ENCODE measurements around the gene OR6K3. TPM values are rescaled to one million over a fixed set of nuclear protein-coding genes. Genes with fewer than 3 reads are reported as not detected.
"Not testable (repeated sequence)": the region's sequence is repeated elsewhere in the genome, so short reads cannot be mapped to it uniquely, and the experiment has no call there.

OR6K3 gene
- total RNA-seq, 1 experiment from 2014 or later = not detected

GRCh38 chr1:158706096-158706495, 14.4 kb downstream of the OR6K3 start:
- no peak for DNase-seq (ENCODE audit: low read depth in 1 of 2, low spot score in 2 of 2)
- H3K4me3 ChIP-seq = no peak overlapping the region
- no peaks in the 10 kb centered on the region for H3K9me3 ChIP-seq (replicated peaks)
- no peaks in the 10 kb centered on the region for H3K36me3 ChIP-seq
- H3K4me1 ChIP-seq (replicated peaks) = no peaks in the 10 kb centered on the region
- H3K27me3 ChIP-seq (replicated peaks) = no peaks in the 10 kb centered on the region
- H3K27ac ChIP-seq = no peak overlapping the region

- Histone ChIP-seq H3K27ac (no peak within 1 kb of the TSS), H3K9me3 (replicated peaks) (no peaks in the 10 kb centered on the region)
- DNase-seq (ENCODE audit: low read depth in 1 of 2, low spot score in 2 of 2) = no peak
Observed at GRCh38 chr1:158700552-158700951, 20.0 kb downstream of the OR6K3 start, which contains the start of gene OR6K2. Gene OR6K2 (minus strand): TSS chr1:158700652. CDS start chr1:158700652, 0 bp downstream.

GRCh38 chr1:158694596-158694995, 25.9 kb downstream of the OR6K3 start:
- Histone ChIP-seq H3K27ac (no peak overlapping the region), H3K9me3 (replicated peaks) (no peaks in the 10 kb centered on the region), H3K36me3 (no peaks in the 10 kb centered on the region), H3K27me3 (replicated peaks) (no peaks in the 10 kb centered on the region), H3K4me3 (no peak overlapping the region), H3K4me1 (replicated peaks) (no peaks in the 10 kb centered on the region)
- DNase-seq (ENCODE audit: low read depth in 1 of 2, low spot score in 2 of 2) = no peak

More at GRCh38 chr1:158700552-158700951, 20.0 kb downstream of the OR6K3 start, which contains the start of gene OR6K2:
- Histone ChIP-seq H3K27me3 (replicated peaks) (no peaks in the 10 kb centered on the region), H3K4me3 (no peak within 1 kb of the TSS), H3K36me3 (no peaks in the 10 kb centered on the region), H3K4me1 (replicated peaks) (no peaks in the 10 kb centered on the region)

DNA sequence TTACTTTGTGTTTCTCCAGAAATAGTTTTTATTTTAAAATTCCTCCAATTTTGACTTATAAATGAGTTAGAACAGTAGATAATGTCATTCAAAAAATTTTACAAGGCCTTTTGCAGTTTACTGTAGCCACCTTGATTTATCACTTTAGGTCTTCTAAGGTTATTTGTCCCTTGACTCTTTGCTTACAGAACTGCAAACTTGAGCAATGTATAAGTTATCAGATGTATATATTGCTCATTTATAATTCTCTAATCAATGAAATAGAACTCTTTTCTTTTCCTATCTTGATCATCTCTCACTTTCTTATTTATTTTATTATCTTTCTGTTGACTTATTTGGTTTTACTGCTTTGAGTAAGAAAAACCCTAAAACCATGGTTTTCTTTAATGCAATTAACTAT, 28.2 kb downstream of the OR6K3 start:
- DNase-seq (ENCODE audit: low read depth in 1 of 2, low spot score in 2 of 2) = no peak
- Histone ChIP-seq H3K27me3 (replicated peaks) (no peaks in the 10 kb centered on the region), H3K4me1 (replicated peaks) (no peaks in the 10 kb centered on the region), H3K36me3 (no peaks in the 10 kb centered on the region), H3K4me3 (no peak overlapping the region), H3K9me3 (replicated peaks) (no peaks in the 10 kb centered on the region), H3K27ac (no peak overlapping the region)

- no peaks in the 10 kb centered on the region for H3K36me3 ChIP-seq
- no peak for DNase-seq (ENCODE audit: low read depth in 1 of 2, low spot score in 2 of 2)
- no peak overlapping the region for H3K4me3 ChIP-seq
- no peaks in the 10 kb centered on the region for H3K4me1 ChIP-seq (replicated peaks)
- H3K27ac ChIP-seq = no peak overlapping the region
- no peaks in the 10 kb centered on the region for H3K27me3 ChIP-seq (replicated peaks)
- H3K9me3 ChIP-seq (replicated peaks) = no peaks in the 10 kb centered on the region
Observed at GRCh38 chr1:158691907-158692306, 28.6 kb downstream of the OR6K3 start.

- H3K27me3 ChIP-seq (replicated peaks); DNase-seq (ENCODE audit: low read depth in 1 of 2, low spot score in 2 of 2); H3K4me3 ChIP-seq; H3K27ac ChIP-seq; H3K9me3 ChIP-seq (replicated peaks); H3K4me1 ChIP-seq (replicated peaks); H3K36me3 ChIP-seq: not testable (repeated sequence)
Observed at GRCh38 chr1:158691149-158691548, 29.4 kb downstream of the OR6K3 start.

- Histone ChIP-seq H3K4me1 (replicated peaks) (no peaks in the 10 kb centered on the region), H3K4me3 (no peak overlapping the region), H3K27me3 (replicated peaks) (no peaks in the 10 kb centered on the region), H3K27ac (no peak overlapping the region), H3K9me3 (replicated peaks) (no peaks in the 10 kb centered on the region), H3K36me3 (no peaks in the 10 kb centered on the region)
- DNase-seq (ENCODE audit: low read depth in 1 of 2, low spot score in 2 of 2) = no peak
Observed at GRCh38 chr1:158689875-158690274, 30.6 kb downstream of the OR6K3 start.

GRCh38 chr1:158689110-158689509, 31.4 kb downstream of the OR6K3 start:
- Histone ChIP-seq H3K9me3 (replicated peaks) (no peaks in the 10 kb centered on the region), H3K27ac (no peak overlapping the region), H3K27me3 (replicated peaks) (no peaks in the 10 kb centered on the region), H3K4me1 (replicated peaks) (no peaks in the 10 kb centered on the region), H3K36me3 (no peaks in the 10 kb centered on the region), H3K4me3 (no peak overlapping the region)
- DNase-seq (ENCODE audit: low read depth in 1 of 2, low spot score in 2 of 2) = no peak

DNA sequence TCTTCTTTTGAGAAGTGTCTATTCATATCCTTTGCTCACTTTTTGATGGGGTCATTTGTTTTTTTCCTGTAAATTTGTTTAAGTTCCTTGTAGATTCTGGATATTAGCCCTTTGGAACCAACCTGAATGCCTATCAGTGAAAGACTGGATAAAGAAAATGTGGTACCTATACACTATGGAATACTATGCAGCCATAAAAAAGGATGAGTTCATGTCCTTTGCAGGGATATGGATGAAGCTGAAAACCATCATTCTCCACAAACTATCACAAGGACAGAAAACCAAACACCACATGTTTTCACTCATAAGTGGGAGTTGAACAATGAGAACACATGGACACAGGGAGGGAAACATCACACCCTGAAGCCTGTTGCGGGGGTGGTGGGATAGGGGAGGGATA, 32.2 kb downstream of the OR6K3 start:
- H3K9me3 ChIP-seq (replicated peaks); H3K4me1 ChIP-seq (replicated peaks); H3K27me3 ChIP-seq (replicated peaks); H3K36me3 ChIP-seq; DNase-seq (ENCODE audit: low read depth in 1 of 2, low spot score in 2 of 2); H3K4me3 ChIP-seq; H3K27ac ChIP-seq: not testable (repeated sequence)

DNA sequence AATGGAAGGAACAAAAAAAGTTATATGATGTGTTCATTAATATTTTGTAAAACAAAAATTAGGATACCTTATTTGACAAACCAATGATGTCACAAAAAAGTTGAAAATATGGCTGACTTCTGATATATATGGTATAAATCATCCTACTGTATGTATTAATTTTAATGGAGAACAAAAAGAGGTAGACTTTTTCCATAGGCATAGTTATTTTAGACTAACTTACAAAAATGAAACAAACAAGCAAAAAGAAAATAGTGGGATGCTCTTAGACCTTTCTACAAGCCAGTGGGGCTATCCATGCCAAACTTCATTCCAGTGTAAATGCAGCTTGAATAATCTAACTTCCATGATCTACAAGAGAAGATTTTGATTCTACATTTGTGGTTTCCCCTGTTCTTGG, 33.5 kb downstream of the OR6K3 start:
- H3K27me3 ChIP-seq (replicated peaks) = no peaks in the 10 kb centered on the region
- DNase-seq (ENCODE audit: low read depth in 1 of 2, low spot score in 2 of 2) = no peak

DNA sequence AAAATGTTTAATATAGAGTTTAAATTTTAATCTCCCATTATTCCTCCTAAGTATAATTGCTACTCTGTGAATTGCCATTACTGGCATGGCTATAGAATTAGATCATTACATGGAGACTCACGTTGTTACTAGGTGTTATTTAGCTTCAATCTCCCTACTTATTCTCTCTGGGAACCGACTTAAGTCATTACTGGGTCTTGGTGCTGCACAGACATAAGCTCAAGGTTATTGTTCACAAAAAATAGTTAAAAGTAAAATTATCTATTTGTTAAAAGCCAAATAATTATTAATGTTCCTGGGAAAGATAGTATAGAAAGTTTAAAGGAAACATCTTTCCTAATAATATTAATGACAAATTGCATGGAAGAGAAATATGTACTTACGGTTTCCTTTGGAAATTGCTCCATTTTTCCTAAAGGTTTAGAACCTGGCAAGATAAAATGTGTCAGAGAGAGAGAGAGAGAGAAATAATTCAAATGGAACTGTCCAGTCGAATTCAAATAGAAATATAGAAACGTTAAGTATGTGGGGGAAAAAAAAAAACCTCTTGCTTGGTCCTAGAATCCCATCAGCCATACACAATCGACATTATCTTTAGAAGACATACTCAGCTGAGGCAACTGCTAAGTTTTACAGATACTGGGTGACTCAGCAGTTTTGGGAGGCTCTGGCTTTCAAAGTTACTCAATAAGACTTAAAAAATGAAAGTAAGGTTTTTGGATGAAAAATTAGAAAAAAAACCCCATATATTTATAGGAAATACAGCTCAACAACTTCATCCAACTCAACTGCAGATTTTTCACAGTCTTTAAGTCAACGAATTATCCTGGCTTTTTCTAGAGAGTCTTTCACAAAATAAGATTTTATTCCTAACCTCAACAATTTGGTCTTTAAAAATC, 34.2 kb downstream of the OR6K3 start, which contains the start of gene SPTA1:
Gene SPTA1 (minus strand): TSS at position 605 of the 899 bp plus-strand sequence. CDS start 198 bp downstream, at position 407.
- no peak within 1 kb of the TSS for H3K4me3 ChIP-seq
- no peaks in the 10 kb centered on the region for H3K27me3 ChIP-seq (replicated peaks)
- H3K9me3 ChIP-seq (replicated peaks) = no peaks in the 10 kb centered on the region
- no peaks in the 10 kb centered on the region for H3K4me1 ChIP-seq (replicated peaks)
- no peak for DNase-seq (ENCODE audit: low read depth in 1 of 2, low spot score in 2 of 2)
- H3K27ac ChIP-seq = no peak within 1 kb of the TSS
- no peaks in the 10 kb centered on the region for H3K36me3 ChIP-seq

More for the DNA sequence above, 33.5 kb downstream of the OR6K3 start:
- H3K4me3 ChIP-seq = no peak overlapping the region
- H3K4me1 ChIP-seq (replicated peaks) = no peaks in the 10 kb centered on the region
- no peaks in the 10 kb centered on the region for H3K9me3 ChIP-seq (replicated peaks)
- H3K27ac ChIP-seq = no peak overlapping the region
- no peaks in the 10 kb centered on the region for H3K36me3 ChIP-seq

DNA sequence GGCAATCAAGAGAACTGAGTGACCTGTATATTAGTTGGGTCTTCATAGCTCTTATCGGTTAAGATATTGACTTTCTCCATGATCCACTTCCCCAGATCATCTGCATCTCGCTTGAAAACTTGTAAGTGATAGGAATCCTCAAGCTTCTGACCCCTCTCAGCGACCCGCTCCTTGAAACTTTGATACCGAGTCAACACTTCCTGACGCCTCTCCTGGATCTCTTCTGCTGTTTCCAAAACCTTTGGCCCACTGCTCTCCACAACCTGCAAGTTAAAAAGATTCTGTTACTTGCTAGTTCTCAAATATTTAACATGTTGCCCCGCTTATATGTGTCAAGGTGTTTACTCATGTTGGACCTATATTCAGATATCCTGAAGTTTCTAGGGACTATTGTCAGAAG, 35.4 kb downstream of the OR6K3 start:
- H3K4me3 ChIP-seq = no peak overlapping the region
- no peak overlapping the region for H3K27ac ChIP-seq
- no peaks in the 10 kb centered on the region for H3K9me3 ChIP-seq (replicated peaks)
- no peaks in the 10 kb centered on the region for H3K27me3 ChIP-seq (replicated peaks)
- H3K36me3 ChIP-seq = no peaks in the 10 kb centered on the region
- DNase-seq (ENCODE audit: low read depth in 1 of 2, low spot score in 2 of 2) = no peak
- no peaks in the 10 kb centered on the region for H3K4me1 ChIP-seq (replicated peaks)

DNA sequence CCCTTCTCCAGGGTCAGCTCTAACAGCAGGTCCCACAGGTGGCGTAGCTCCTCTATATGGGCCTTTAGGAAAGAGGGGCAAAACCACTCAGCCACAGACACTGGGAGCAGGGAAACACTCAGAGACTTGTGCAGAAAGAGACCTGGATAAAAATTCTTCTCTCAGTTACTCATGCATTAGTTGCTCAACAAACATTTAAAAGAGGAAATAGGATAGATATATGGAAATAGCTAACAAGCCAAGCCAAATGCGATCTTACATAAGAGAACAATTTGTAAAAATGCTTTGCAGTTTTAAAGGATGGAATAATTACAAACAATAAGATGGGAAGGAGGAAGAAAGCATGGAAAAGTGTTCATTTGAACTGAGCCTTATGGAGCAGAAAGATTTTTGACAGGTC, 38.9 kb downstream of the OR6K3 start:
- no peak for DNase-seq (ENCODE audit: low read depth in 1 of 2, low spot score in 2 of 2)
- no peaks in the 10 kb centered on the region for H3K36me3 ChIP-seq
- H3K9me3 ChIP-seq (replicated peaks) = no peaks in the 10 kb centered on the region
- no peak overlapping the region for H3K4me3 ChIP-seq
- no peaks in the 10 kb centered on the region for H3K4me1 ChIP-seq (replicated peaks)
- H3K27ac ChIP-seq = no peak overlapping the region
- H3K27me3 ChIP-seq (replicated peaks) = no peaks in the 10 kb centered on the region

DNA sequence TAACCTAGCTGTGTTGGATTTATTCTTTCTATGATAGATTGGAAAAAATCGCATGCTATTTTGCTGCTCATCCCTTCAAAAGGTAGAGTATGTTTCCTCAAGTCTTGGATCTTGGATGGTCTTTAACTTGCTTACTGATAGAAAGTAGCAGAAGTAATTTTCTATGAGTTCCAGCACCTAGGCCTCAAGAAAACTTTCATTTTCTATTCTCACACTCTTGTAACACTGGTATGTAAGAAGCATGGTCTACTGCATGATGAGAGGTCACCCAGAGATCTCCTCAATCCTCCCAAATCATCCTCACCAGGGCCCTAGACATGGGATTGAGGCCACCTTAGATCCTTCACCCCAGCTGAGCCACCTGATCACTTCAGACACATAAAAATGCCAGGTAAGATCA, 41.2 kb downstream of the OR6K3 start:
- Histone ChIP-seq H3K9me3 (replicated peaks) (no peaks in the 10 kb centered on the region), H3K4me3 (no peak overlapping the region), H3K27me3 (replicated peaks) (no peaks in the 10 kb centered on the region), H3K4me1 (replicated peaks) (no peaks in the 10 kb centered on the region), H3K27ac (no peak overlapping the region), H3K36me3 (no peaks in the 10 kb centered on the region)
- DNase-seq (ENCODE audit: low read depth in 1 of 2, low spot score in 2 of 2) = no peak
